ENCODE data around the gene HMGA1. TPM values are rescaled to one million over a fixed set of nuclear protein-coding genes. Genes with fewer than 3 reads are reported as not detected.

The HMGA1 gene
- total RNA-seq, 2 donors from 2014 or later, result 22.6 to 27.7 TPM

DNA sequence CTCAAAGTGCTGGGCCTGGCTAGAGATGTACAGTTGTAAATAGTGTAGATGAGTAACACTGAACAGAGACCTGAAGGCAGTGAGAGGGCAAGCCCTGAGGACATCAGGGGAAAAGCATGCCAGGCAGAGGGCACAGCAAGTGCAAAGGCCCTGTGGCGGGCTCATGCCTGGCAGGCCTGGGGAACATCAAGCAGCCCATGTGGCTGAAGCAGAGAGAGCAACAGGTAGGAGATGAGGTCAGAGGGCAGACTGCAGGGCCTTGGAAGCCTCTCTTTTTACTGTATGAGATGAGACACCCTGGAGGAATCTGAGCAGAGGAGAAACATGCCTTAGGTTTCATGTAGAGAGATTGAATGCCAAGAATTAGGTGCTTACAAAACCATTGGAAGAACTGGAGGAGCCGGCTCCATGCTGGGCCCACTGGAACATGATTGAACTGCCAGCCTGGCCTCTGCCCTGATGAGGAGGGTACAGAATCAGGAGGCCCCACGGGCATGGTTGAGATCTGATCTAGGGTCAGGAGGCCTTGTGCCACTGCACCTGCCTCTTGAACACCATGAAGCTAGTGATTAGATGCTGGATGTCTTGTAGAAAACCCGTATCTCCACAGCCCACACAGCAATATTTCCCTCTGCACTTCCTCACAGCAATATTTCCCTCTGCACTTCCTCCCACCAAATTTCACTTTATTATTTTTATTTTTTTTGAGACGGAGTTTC, 5.9 kb upstream of the HMGA1 start:
- H3K27me3 ChIP-seq, result no peaks in the 10 kb centered on the region
- TF ChIP-seq, protein P1, sequence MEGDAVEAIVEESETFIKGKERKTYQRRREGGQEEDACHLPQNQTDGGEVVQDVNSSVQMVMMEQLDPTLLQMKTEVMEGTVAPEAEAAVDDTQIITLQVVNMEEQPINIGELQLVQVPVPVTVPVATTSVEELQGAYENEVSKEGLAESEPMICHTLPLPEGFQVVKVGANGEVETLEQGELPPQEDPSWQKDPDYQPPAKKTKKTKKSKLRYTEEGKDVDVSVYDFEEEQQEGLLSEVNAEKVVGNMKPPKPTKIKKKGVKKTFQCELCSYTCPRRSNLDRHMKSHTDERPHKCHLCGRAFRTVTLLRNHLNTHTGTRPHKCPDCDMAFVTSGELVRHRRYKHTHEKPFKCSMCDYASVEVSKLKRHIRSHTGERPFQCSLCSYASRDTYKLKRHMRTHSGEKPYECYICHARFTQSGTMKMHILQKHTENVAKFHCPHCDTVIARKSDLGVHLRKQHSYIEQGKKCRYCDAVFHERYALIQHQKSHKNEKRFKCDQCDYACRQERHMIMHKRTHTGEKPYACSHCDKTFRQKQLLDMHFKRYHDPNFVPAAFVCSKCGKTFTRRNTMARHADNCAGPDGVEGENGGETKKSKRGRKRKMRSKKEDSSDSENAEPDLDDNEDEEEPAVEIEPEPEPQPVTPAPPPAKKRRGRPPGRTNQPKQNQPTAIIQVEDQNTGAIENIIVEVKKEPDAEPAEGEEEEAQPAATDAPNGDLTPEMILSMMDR (IDR thresholded peaks at IDR 0.05), result no peak
- TF ChIP-seq POLR2A (IDR thresholded peaks at IDR 0.05), result no peak
- WGBS, 2 donors, result 76 to 84% methylated on average over 5 of the region's 5 CpGs
- ATAC-seq (no peak), DNase-seq (no peak)
- no peaks in the 10 kb centered on the region for H3K36me3 ChIP-seq (replicated peaks in 1 of 2; ENCODE audit: insufficient read depth in 1 of 2, low read depth in 2 of 2)
- H3K9me3 ChIP-seq, result no peaks in the 10 kb centered on the region
- intact Hi-C loops (cut with DNase I), result no loop called here
- peaks cover 4% of the 10 kb centered on the region for H3K4me1 ChIP-seq
- H3K27ac ChIP-seq, result peak overlapping the region in 1 of 4 donors; percentile 41
- H3K4me3 ChIP-seq, result no peak overlapping the region

DNA sequence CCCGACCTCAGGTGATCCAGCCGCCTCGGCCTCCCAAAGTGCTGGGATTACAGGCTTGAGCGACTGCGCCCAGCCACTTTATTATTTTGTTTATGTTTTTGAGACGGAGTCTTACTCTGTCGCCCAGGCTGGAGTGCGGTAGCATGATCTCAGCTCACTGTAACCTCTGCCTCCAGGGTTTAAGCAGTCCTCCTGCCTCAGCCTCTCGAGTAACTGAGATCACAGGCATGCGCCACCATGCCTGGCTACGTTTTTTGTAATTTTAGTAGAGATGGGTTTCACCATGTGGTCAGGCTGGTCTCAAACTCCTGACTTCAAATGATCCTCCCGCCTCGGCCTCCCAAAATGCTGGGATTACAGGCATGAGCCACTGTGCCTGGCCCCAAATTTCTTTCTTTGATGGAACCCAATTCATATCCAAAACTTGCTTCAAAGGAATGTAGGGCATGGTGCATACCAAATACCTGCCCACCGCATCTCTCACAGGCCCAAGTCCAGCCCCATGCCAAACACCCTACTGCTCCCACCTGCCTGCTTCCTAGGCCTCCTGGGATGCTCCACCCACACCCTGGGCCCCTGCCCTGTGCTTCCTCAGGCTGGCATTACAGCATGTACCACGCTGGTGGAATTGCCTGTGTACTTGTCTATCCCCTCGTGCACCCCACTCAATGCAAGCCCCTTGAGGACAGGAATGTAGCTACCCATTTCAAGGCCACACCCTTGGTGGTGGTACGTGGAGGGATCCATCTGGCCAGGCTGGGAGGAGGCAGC, 4.9 kb upstream of the HMGA1 start:
- TF ChIP-seq, protein P1 (IDR thresholded peaks at IDR 0.05), result no peak
- TF ChIP-seq POLR2A (IDR thresholded peaks at IDR 0.05), result no peak
- no peaks in the 10 kb centered on the region for H3K36me3 ChIP-seq (replicated peaks in 1 of 2; ENCODE audit: insufficient read depth in 1 of 2, low read depth in 2 of 2)
- H3K27ac ChIP-seq, result no peak overlapping the region
- no peak for ATAC-seq
- H3K4me1 ChIP-seq, result peaks cover 11% of the 10 kb centered on the region
- DNase-seq, result no peak
- no peaks in the 10 kb centered on the region for H3K27me3 ChIP-seq
- intact Hi-C loops (cut with DNase I), result no loop called here
- 92 to 93% methylated on average over 16 of the region's 17 CpGs for WGBS, 2 donors
- no peak overlapping the region for H3K4me3 ChIP-seq
- H3K9me3 ChIP-seq, result no peaks in the 10 kb centered on the region

DNA sequence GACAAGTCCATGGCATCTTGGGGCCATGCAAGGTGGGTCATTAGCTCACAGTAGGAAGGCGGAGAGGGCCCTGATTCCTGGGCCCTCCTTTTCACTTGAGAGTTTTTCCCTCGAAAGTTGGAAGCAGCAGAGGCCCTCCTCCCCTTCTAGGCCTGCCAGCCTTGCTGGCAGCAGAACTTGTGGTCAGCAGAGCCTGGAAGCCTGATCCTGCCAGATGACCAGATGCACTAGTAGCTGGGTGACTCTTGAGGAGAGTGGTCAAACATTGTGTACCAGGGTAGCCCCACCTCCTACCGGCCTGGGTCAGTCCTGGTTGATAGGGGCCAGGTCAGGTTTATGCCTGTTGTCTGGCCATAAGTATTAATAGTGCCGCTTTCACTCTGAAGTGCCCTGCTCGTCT, 3.8 kb upstream of the HMGA1 start:
- no peaks in the 10 kb centered on the region for H3K36me3 ChIP-seq (replicated peaks in 1 of 2; ENCODE audit: insufficient read depth in 1 of 2, low read depth in 2 of 2)
- peaks cover 14% of the 10 kb centered on the region for H3K4me1 ChIP-seq
- DNase-seq (no peak), ATAC-seq (no peak)
- no peak overlapping the region for H3K27ac ChIP-seq
- no peak for TF ChIP-seq POLR2A (IDR thresholded peaks at IDR 0.05)
- TF ChIP-seq, protein P1 (IDR thresholded peaks at IDR 0.05), result no peak
- WGBS, 2 donors, result 81 to 88% methylated on average over 4 to 5 of the region's 5 CpGs
- H3K27me3 ChIP-seq, result no peaks in the 10 kb centered on the region
- intact Hi-C loops (cut with DNase I), result no loop called here
- no peaks in the 10 kb centered on the region for H3K9me3 ChIP-seq
- H3K4me3 ChIP-seq, result no peak overlapping the region

DNA sequence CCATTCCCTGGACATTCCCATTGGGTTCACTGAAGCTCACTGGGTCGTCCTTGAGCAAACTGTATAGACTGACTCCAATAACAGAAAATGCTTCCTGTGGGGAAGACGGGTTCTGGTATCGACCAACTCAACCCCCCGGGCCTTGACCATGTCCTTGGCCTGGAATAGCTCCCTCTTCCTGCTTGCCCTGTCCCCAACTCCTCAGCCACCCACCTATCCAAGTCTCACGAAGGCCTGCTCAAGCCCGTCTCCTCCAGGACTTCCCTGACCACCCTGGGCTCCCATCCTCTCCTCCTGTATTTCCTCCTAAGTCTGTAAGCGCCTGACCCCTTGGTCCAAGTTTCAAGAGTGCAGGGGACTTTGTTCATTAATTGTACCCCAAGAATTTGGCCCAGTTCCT, 2.8 kb upstream of the HMGA1 start:
- no peaks in the 10 kb centered on the region for H3K36me3 ChIP-seq (replicated peaks in 1 of 2; ENCODE audit: insufficient read depth in 1 of 2, low read depth in 2 of 2)
- no peaks in the 10 kb centered on the region for H3K27me3 ChIP-seq
- peak overlapping the region in 1 of 4 donors; percentile 94 for H3K27ac ChIP-seq
- no peaks in the 10 kb centered on the region for H3K9me3 ChIP-seq
- intact Hi-C loops (cut with DNase I), result no loop called here
- peaks cover 24% of the 10 kb centered on the region for H3K4me1 ChIP-seq
- ATAC-seq (no peak), DNase-seq (no peak)
- TF ChIP-seq, protein P1 (IDR thresholded peaks at IDR 0.05), result no peak
- no peak for TF ChIP-seq POLR2A (IDR thresholded peaks at IDR 0.05)
- H3K4me3 ChIP-seq, result no peak overlapping the region
- WGBS, 2 donors, result 73 to 81% methylated on average over 7 of the region's 7 CpGs

All from body of pancreas (tissue), 4 donors.